Stimulated activated CD4-positive, alpha-beta T cell treated with anti-CD3 and anti-CD28 coated beads, Interleukin-2, amount 100 ng/mL, for 48 hours (primary cell): Measurements from ENCODE around the gene PROSER2.

Source experiments
- DNase-seq, 2 donors: peaks; one replicate each; pipeline ENCODE4 v3.0.0-alpha.2; 2020

PROSER2 gene

DNA sequence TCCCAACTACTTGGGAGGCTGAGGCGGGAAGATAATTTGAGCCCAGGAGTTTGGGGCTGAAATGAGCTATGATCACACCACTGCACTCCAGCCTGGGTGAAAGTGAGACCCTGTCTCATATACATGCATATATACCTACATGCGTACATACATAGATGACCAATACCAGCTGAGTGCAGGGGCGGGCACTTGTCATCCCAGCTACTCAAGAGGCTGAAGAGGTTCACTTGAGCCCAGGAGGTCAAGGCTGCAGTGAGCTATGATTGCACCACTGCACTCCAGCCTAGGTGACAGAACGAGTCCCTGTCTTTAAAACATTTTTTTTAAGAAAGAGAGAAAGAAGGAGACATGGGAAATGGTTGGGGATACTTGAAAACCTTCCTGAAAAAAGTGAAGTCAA, 17.4 kb upstream of the PROSER2 start:
- no peak for DNase-seq

DNA sequence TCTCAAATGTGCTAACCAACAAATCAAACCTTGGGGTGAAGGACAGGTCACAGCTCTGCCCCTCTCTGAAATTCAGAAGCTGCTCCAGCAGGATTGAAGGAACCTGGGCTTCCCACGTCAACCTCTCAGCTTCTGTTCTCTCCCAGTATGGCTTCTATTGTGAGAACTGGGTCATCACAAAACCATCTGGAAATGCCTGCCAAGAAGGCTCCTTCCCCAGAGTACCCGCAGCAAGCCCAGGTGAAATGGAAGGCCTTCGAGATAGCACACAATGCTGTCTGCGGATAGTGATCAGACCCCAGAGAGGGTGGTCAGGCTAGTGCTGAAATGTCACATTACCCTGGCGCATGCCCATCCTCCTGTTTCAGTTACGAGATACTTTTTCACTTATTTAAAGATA, 16.4 kb upstream of the PROSER2 start:
- DNase-seq, result no peak

DNA sequence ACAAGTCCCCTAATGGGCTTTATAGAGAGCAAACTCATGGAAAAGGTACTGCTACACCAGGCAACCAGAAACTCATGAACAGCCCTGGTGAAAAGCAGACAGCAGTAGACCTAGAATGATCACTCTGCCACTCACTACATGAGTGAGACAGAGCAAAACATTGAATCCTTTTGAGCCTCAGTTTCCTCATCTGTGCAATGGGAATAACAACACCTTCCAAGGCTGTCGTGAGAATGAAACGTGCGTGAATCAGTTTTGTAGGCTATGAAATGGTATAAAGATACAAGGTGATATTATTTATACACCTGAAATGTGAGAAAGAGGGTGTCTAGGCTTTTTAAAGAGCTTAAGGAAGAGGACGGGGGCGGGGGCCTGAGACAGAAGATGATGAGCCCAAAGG, 14.3 kb upstream of the PROSER2 start:
- DNase-seq, result no peak

DNA sequence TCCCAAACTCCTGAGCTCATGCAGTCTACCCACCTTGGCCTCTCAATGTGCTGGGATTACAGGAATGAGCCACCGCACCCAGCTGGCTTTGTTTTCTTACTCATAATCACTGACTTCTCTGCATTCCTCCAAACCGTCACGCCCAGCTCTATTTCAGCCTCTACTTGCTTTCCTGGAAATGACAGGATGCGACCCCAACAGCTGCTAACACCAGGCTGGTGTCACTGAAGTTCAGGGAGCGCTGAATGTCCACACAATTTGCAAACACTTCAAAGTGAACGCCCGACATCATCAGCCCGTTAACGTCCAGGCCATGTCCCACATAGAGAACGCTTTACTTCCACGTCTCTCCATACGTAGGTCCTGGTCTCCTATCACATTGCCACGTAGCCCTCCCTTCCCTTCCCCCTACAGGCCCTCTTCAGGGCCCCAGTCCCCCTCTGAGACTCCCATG, 12.8 kb upstream of the PROSER2 start:
- no peak for DNase-seq

DNA sequence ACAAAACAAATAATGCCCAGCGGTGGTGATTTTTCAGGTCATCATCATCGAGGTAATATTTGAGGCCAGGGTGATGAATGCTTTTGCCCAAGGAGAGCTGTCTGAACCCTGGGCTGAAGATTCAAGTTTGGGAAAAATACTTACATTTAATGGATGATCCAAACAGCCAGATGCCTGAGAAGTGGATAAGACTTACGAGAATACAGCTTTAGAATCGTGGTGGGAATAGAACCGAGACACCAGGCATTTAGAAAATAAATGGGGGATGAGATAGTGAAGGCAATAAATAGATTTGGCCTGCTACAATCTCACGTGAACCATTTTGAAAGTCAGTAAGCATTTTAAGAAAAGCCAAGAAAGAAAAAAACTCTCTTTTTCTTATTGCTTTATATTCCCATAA, 12.2 kb upstream of the PROSER2 start:
- no peak for DNase-seq

DNA sequence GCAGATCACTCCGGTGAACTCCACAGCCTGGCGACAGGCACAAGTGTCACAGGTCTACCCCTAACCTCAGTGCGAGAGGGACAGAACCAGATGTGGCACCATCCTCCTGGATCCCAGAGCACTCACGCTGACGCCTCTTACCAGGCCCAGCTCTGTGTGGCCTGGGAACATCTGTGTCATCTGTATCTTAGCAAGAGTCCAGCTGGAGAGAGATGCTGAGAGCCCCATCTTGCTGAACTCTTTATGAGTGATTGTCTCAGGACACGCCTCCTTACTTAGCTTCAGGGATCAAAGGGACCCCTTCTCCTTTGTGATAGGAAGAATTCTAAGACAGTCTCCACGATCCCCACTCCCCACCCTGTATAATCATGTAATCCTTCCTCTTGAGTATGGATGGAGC, 10.0 kb upstream of the PROSER2 start:
- no peak for DNase-seq

DNA sequence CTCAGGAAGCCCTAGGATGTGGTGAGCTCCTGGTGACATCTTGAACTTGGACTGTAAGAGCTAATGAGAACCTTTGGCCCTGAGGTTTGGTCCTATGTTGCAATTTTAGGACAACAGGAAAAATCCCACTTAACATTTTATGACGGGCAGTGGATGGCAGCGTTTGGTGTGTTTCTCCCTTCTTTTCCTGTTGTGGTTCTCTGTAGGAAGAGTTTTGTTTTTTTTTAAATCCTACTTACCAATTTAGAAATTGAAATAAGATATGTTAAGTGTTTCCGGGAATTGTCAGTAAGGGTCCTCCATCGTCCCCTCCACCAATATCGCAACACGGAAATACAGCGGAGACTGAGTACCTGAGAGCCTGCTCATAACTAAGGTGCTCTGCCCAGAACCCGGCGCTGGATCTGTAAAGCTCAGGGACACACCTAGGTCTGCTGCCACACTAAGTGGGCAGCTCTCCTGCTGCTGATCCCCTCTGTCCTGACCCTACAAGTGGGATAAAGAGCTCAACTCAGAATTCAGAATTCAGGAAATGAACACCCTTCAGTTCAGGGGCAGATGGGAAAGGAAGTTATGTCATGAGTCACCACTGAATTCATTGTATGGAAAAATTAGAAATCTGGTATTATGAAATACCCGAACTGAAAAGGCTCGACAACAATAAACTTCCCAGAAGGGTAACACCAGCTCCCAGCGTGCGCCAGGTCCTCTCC, 9.1 kb upstream of the PROSER2 start:
- no peak for DNase-seq

DNA sequence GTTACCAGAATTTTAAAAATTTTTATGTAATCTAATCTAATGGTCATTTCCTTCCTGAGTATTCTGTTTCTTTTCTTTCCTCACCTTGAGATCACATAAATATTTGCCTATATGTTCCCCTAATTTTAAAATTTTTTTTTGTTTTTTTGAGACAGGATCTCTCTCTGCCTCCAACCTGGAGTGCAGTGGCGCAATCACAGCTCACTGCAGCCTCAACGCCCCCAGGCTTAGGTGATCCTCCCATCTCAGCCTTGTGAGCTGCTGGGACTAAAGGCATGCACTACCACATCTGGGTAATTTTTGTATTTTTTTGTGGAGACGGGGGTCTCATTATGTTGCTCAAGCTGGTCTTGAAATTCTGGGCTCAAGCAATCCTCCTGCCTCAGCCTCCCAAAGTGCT, 4.1 kb upstream of the PROSER2 start:
- no peak for DNase-seq

DNA sequence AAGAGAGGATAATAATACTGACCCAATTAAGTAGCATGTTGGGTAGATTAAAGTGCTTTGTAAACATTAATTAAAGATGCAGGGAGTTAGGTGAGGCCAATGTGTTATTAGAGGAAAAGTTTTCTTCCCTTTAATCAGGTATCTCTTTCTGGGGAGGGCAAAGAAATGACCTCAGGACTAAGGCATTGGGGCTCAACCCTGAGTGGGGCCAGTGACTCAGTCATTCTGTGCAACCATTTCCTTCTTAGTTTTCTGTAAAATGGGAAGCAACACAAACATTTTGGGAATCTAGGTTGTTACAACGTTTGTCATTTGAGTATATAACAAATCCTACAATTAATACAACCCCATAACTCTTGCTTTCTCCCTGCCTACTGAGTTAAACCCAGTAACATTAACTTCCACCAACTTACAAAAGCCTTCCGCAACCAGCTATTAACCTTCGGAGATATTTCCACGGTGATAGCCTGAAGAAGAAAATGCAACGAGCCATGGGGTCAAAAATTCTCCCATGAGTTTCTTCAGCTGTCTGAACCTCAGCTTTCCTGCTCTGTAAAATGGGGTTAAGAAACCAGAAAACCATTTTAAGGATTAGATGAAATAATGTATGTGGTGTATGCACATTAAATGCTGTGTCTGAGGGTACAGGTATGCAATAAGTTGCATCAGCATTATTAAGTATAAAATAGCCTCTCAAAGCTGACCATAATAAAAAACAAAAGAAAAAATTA, 965 bp upstream of the PROSER2 start:
- no peak for DNase-seq

DNA sequence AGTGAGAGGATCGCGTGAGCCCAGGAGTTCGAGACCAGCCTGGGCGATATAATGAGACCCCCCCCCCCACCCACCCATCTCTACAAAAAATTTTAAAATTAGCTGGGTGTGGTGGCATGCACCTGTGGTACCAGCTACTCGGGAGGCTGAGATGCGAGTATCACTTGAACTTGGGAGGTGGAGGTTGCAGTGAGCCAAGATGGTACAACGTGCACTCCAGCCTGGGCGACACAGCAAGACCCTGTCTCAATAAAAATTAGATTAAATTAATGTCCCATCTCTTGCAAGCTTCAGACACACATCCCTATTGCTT, 391 bp upstream of the PROSER2 start:
- no peak for DNase-seq

DNA sequence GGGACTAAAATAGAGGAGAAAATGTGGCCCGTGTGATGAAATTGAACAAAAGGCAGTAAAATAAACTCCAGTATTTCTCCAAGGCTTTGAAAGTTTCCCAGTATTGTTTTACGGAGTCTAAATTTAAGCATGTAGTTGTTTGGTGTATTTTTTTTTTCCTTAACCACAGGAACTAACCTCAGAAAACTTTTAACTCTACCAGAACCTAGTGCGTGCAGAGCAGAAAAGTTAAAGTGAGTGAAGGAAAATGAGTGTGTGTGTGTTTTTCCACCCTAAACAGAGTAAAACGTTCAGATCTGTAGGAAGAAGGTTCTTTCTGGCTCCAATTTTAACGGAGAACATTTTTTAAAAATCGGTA, 812 bp downstream of the PROSER2 start:
- DNase-seq, result no peak

DNA sequence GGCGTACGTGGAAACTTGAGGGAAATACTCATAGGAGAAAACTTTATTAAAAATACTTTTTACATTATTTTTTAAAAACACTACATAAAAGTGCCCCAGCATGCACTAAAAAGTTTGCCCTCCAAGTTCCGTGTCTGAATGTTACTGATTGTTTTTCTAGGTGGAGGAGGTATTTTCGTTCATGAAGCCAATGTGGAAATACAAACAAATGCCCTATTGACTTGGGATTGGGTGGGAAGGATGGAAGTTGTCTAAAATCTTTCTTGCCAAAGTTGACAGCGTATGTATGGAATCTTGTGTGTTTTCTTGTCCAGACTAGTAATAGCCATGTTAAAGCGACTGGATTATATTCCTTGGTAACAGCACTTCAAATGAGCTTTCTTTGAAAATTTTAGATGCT, 1.2 kb downstream of the PROSER2 start:
- no peak for DNase-seq

DNA sequence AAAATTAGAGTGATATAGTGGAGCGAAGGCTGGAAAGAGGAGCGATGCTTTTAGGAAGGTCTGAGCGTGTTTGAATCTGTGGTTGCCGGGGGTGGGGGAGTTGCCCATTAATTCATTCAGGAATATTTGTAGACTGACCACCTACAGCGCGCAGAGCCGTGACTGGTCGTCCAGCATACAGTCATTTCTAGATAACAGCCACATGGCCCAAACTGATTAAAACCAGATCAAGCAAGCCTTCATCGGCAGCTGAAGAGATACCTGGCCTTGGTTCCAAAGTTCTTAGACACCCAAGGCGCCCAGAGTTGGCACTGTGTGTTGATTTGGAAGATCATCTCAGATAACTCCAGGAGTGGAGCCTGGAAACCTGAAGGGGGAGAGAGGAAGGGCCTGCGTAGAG, 1.7 kb downstream of the PROSER2 start:
- no peak for DNase-seq

DNA sequence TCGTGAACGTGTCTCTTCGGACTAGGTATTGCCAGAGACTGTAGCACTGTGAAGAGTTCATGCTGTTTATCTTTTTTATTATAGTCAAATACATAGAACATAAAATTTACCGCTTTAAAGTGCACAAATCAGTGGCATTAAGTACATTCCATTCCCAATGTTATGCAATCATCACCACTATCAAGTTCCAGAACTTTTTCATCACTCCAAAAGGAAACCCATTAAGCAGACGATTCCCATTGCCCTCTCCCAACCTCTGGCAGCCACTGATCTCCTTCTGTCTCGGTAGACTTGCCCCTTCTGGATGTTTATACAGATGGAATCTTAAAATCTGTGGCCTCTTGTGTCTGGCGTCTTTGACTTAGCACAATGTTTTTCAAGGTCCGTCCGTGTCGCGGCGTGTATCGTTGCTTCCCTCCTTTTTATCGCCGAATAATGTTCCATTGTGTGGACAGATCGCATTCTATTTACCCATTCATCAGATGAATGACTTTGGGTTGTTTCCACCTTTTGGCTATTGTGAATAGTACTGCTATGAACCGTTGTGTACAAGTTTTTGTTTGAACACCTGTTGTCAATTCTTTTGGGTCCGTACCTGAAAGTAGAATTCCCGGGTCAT, 2.7 kb downstream of the PROSER2 start:
- no peak for DNase-seq

DNA sequence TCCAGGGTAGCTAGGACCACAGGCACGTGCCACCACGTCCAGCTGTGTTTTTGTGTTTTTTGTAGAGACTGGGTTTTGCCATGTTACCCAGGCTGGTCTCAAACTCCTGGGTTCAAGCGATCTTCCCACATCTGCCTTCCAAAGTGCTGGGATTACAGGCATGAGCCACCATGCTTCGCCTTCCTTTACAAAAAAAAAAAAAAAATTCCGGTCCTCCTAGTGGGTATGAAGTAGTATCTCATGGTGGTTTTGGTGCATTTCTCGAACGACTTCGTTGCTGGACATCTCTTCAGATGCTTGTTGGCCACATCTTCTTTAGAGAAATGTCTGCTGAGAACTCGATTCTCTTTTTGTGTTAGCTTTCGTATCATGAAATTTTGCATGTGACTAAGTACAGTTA, 3.9 kb downstream of the PROSER2 start:
- no peak for DNase-seq

DNA sequence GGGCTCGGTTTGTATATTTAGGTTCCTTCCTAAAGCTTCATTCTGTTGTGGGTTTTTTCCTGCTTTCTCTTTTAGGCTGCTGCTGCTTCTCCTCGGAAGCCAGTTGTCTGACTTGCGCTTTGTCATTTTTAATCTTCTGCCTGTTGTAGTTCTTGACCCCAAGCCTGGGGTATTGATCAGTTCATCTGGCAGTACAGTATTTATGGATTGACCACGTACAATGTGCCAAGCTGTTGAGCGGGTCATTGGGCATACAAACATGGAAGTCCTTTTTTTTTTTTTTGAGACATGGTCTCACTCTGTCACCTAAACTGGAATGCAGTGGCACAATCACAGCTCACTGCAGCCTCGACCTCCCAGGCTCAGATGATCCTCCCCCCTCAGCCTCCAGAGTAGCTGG, 4.3 kb downstream of the PROSER2 start:
- no peak for DNase-seq

DNA sequence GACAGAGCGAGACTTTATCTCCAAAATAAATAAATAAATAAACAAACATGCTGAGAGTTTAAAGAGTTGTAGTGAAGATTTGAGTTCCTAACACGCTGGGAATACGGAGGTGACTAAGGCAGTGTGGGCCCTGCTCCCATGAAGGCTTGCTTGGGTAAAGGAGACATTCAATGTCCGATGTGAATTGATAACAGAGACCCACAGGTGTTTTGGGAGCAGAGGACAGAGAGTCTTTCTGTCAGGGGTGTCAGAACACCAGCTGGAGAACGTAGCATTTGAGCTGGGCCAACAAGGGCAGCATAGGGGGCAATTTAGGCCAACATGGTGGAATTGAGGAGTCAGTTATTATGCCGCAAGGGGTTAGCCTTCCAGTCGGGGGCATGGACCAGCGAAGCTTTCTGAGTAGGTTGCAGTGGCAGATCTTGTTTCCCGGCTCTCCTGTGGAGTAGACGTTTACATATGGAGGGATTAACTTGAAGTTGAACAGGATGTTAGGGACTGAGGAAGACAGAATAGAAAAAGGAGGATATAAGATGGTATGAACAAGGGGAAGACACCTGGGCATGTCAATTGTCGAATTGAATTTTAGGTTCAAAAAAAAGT, 5.6 kb downstream of the PROSER2 start:
- DNase-seq, result no peak

DNA sequence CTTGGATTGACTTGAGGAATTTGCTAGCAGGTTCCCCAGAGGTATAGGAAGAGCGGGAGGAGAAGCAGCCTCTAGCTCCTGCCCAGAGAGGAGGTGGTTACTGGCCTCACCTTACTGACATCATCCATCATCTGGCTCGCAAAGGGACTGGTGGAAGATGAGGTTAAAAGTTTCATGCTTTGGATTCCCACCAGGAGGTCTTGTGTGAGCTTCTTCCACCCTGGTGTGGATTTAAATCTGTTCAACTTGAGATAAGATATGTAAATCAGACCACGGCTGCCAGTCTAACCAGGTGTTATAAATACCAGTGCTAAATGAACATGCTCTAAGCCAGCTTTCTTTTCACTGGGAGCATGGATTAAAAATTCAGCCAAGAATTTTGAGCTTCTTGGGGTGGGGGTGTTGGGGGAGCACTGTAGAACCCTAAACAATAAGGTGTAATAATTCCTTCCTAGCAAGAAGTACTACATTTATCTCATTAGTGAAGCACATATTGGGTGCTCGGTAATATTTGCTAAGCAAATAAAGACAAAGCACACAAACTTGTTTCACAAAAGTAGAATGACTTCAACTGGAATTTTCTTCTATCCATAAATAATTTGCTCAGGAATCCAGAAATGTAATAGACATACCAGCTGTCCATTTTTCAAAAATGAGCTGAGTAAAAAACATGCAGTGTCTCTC, 7.8 kb downstream of the PROSER2 start:
- DNase-seq, result no peak

DNA sequence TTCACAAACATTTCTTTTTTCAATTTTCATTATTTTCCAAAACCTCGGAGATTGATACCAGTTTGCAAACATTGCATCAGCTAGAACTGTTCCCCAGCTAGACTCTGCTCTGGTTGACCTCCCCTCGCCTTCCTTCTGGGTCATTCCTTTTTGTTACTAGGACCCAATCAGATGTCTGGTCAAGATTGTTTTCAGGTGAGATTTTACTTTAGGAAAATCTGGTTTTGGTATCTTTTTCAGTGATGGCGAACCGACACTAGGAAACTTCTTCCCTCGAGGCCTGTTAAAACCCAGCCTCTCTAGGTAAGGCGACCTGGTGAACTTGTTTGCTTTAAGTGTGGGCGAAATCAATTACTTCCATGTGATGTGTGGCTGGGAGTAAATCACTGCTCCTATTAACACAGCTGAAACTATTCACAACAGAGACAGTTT, 8.4 kb downstream of the PROSER2 start:
- DNase-seq, result no peak

DNA sequence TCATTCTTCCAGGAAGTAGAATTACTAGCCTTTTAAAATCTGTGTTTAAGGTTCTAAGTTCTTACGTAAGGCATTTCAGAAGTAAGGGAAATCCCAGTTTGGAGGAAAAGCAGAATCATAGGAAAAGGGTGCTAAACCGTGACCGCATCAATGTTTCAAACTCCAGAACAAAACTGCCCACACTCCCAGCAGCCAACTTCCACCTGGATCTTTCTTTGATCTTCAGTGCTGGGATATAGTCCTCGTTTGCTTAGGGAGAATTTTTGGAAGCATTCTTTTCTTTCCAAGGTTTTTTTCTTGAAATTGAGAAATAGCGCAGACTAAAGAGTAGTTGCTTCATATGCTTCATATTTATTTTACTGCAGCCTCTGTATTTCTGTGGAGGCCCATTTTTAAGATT, 8.9 kb downstream of the PROSER2 start:
- DNase-seq, result no peak

DNA sequence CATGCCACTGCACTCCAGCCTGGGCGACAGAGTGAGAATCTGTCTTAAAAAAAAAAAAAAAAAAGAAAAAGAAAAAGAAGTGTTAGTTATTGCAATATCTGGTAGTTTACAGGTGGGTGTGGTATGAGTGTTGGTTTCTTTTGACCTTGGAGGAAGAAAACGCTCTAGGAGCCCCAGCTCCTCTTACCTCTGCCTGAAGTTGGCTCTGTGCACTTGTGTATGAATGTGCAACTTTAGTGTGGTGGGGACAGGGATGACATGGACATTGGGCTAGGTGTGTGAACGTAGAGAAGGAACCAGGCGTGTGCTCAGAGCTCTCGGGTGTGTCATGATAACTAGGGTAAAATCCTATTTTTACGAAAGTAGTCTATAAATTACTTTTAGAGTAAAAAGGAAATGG, 11.9 kb downstream of the PROSER2 start:
- DNase-seq, result no peak

DNA sequence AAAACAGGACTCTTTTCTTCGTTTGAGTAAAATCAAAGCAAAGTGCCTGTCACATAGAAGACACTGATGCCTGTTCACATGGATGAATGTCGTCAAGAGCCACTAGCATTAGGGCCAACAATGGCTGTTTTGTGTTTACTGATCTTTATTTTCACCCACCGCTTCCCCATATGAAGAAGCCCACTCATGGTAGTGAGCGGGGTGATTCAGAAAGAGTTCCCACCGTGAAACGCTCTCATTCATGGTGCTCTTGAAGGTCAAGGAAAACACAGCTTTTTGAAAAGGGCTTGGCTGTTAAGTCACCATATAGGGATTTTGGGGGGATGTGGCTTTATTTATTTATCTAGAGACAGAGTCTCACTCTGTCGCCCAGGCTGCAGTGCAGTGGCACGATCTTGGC, 12.5 kb downstream of the PROSER2 start:
- no peak for DNase-seq

DNA sequence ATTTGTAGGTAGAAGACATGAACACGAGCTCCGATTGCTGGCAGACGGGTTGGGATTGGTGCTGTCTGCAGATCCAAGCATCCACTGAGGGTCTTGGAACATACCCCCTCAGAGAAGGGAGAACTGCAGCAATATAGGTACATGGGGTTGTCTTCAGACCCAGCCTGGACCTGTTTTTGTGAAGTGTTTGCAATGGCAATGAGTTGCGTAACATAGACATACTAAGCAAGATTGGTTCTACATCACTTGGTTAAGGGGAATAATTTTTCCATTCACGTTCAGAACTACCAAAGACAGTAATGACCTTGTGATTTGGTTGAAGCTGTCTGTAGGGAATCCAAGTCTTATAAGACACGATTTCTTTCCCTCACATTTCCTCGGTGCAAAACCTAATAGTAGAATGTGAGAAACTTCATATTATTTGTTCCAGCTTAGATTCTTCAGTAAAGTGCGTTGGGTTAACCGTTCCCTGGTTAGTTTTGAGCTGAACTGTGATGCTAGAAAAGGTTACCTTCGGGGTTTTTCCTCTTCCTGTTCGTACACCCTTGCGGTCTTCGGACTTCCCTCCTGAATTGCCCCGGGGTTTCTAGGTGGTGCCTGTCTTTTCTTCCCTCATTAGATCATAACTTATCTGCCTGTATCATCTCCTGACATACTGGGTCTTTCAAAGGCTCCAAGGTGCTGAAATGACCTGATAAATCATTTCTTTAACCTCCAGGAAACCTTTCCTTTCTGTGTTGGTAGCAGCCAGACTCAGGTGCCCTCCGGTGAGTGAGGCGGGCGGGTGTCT, 14.4 kb downstream of the PROSER2 start:
- no peak for DNase-seq
